Type B pancreatic cell (in vitro differentiated cells): ENCODE results near the gene VASH1. TPM values are rescaled to one million over a fixed set of nuclear protein-coding genes. Genes with fewer than 3 reads are reported as not detected.

ENCODE experiments used
- DNase-seq: peaks from one replicate; pipeline ENCODE4 v3.0.0; 2021; ENCODE audit warnings: mixed read lengths; ENCODE audit not compliant: unreplicated experiment; ENCODE audit errors: extremely low spot score
- H3K27ac Mint-ChIP-seq: 2 replicates; pipeline ENCODE4 v1.8.0; 2021; ENCODE audit warnings: mild to moderate bottlenecking, mixed read lengths
- H3K27me3 Mint-ChIP-seq: 2 replicates; pipeline ENCODE4 v1.8.0; 2021; ENCODE audit warnings: mixed read lengths
- H3K36me3 Mint-ChIP-seq: 2 replicates; pipeline ENCODE4 v1.8.0; 2021; ENCODE audit warnings: mixed read lengths
- H3K4me1 Mint-ChIP-seq: one replicate; pipeline ENCODE4 v1.8.0; 2021; ENCODE audit warnings: mixed read lengths; ENCODE audit not compliant: unreplicated experiment
- H3K4me3 Mint-ChIP-seq: 2 replicates; pipeline ENCODE4 v1.8.0; 2021; ENCODE audit warnings: mild to moderate bottlenecking, mixed read lengths
- H3K9me3 Mint-ChIP-seq: 2 replicates; pipeline ENCODE4 v1.8.0; 2021; ENCODE audit warnings: mixed read lengths
- CTCF ChIP-seq: fragments of 200-600 bp; sonication (generic); conservative IDR thresholded peaks from 2 replicates; pipeline ENCODE4 v1.5.0; 2021; ENCODE audit warnings: antibody characterized with exemption, mild to moderate bottlenecking
- total RNA-seq: library from RNA; stranded (reverse); gene quantifications from 2 replicates; pipeline ENCODE4 v1.2.1, GENCODE V29; 2021; ENCODE audit warnings: low replicate concordance

Gene VASH1
- total RNA-seq, 1 donor from 2014 or later: 28.8 TPM

- H3K27me3 Mint-ChIP-seq: no peaks in the 10 kb centered on the region
- peak within 1 kb of the TSS; percentile 97 for H3K4me3 Mint-ChIP-seq
- no peak for TF ChIP-seq CTCF
- no peaks in the 10 kb centered on the region for H3K9me3 Mint-ChIP-seq
- peak within 1 kb of the TSS; percentile 92 for H3K27ac Mint-ChIP-seq
- DNase-seq: peak; percentile 96
- H3K36me3 Mint-ChIP-seq: peaks cover 6% of the 10 kb centered on the region
- peaks cover 23% of the 10 kb centered on the region for H3K4me1 Mint-ChIP-seq
Measured at GRCh38 chr14:76812422-76813383, 51.4 kb downstream of the VASH1 start, which contains the start of gene ANGEL1. Gene ANGEL1 (minus strand): TSS chr14:76812882. CDS start chr14:76812827, 55 bp downstream.

- Mint-ChIP-seq H3K4me1 (peaks cover 18% of the 10 kb centered on the region), H3K36me3 (no peaks in the 10 kb centered on the region), H3K27me3 (no peaks in the 10 kb centered on the region), H3K9me3 (no peaks in the 10 kb centered on the region), H3K4me3 (peak overlapping the region; percentile 15), H3K27ac (no peak overlapping the region)
- no peak for DNase-seq
- no peak for TF ChIP-seq CTCF
Measured at GRCh38 chr14:76814726-76815645, 53.7 kb downstream of the VASH1 start.

- H3K9me3 Mint-ChIP-seq: no peaks in the 10 kb centered on the region
- no peak for DNase-seq
- H3K27ac Mint-ChIP-seq: no peak overlapping the region
- no peaks in the 10 kb centered on the region for H3K36me3 Mint-ChIP-seq
- TF ChIP-seq CTCF: no peak
- no peak overlapping the region for H3K4me3 Mint-ChIP-seq
- peaks cover 8% of the 10 kb centered on the region for H3K27me3 Mint-ChIP-seq
- no peaks in the 10 kb centered on the region for H3K4me1 Mint-ChIP-seq
Measured at GRCh38 chr14:76820700-76821099, 59.4 kb downstream of the VASH1 start.

GRCh38 chr14:76826122-76826521 is 64.9 kb downstream of the VASH1 start, which contains the start of gene LRRC74A:
Gene LRRC74A (plus strand): TSS chr14:76826408. CDS start chr14:76826698, 290 bp downstream.
- Mint-ChIP-seq H3K27ac (no peak within 1 kb of the TSS), H3K4me1 (peaks cover 9% of the 10 kb centered on the region), H3K36me3 (no peaks in the 10 kb centered on the region), H3K27me3 (peaks cover 12% of the 10 kb centered on the region), H3K9me3 (no peaks in the 10 kb centered on the region), H3K4me3 (no peak within 1 kb of the TSS)
- no peak for DNase-seq
- TF ChIP-seq CTCF: no peak

GRCh38 chr14:76827696-76828296 is 66.5 kb downstream of the VASH1 start:
- TF ChIP-seq CTCF: no peak
- DNase-seq: no peak
- H3K4me3 Mint-ChIP-seq: no peak overlapping the region
- H3K9me3 Mint-ChIP-seq: no peaks in the 10 kb centered on the region
- H3K27me3 Mint-ChIP-seq: peaks cover 12% of the 10 kb centered on the region
- H3K36me3 Mint-ChIP-seq: no peaks in the 10 kb centered on the region
- H3K27ac Mint-ChIP-seq: peak overlapping the region; percentile 10
- peaks cover 9% of the 10 kb centered on the region for H3K4me1 Mint-ChIP-seq
